NCI-H526 treated with DMSO at 0.1 percent for 48 hours (cell line): ENCODE measurements around the gene CYP2C9.
"Not testable (repeated sequence)": the region's sequence is repeated elsewhere in the genome, so short reads cannot be mapped to it uniquely, and the experiment has no call there.

ENCODE experiments used
- DNase-seq: peaks from one replicate; lab custom pipeline; 2025; lab: John Stamatoyannopoulos, UW

The CYP2C9 gene

GRCh38 chr10:94938383-94938782, at the start of gene CYP2C9:
Gene CYP2C9 (plus strand): TSS chr10:94938658. CDS start chr10:94938683, 25 bp downstream.
- DNase-seq, result no peak

DNA sequence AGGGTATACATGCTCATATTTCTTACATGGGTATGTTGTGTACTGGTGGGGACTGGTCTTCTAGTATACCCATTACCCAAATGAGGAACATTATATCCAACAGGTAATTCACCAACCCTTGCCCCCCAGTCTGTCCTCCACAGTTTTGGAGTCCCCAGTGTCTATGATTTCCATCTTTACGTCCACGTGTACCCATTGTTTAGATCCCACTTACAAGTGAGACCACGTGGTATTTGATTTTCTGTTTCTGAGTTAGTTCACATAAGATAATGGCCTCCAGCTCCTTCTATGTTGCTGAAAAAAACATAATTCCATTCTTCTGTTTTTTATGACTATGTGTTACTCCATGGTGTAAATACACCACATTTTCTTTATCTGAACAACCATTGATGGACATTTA, 49.3 kb upstream of the CYP2C9 start:
- no peak for DNase-seq

GRCh38 chr10:94890264-94891022, 48.0 kb upstream of the CYP2C9 start:
- DNase-seq, result no peak

- not testable (repeated sequence) for DNase-seq
Observed at GRCh38 chr10:94898414-94898813, 40.0 kb upstream of the CYP2C9 start.

DNA sequence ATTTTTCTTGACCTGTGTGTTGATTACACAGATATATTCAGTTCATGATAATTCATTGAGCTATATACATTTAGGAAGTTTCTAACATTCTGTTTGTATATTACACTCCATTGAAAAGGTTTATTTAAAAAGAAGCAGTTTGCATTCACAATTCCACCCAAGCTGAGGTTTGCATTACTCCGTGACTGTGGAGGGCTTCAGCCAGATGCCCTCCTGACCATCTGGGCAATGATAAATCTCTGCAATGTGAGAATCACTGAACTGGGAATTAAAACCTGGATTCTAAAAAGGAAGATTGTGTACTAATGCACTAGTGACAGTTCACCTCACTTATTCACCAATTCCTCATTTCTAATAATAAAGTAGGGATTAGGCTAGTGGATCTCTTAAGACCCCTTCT, 36.4 kb upstream of the CYP2C9 start:
- DNase-seq, result no peak

GRCh38 chr10:94902570-94902969, 35.9 kb upstream of the CYP2C9 start:
- DNase-seq, result no peak

DNA sequence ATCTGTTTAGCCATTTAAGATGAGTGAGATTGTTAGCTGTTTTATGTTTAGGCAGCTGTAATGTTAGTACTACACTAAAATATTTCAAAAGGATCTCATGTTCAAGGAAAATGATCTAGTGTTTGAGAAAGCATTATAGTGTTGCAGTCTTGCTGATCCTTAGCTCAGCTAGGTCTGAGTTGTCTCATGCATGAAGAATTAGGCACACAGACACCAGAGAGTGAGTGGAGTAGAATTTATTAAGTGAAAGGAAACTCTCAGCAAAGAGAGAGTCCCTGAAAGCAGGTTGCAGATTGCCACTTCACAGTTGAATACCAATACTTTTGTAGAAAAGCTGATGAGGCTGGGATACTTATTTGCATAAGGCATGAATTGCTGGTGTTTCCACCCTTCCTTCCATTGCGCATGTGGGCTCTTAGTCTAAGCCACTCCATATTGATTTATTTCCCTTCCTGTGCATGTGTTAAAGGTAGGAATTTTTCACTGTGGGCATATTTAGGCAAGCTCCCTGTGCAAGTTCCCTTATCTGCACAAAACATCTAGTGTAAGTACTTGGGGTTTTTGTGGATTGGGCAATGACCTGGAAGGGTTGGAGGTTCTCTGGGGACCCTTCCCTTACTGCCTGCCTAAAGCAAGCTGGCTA, 33.8 kb upstream of the CYP2C9 start:
- DNase-seq, result not testable (repeated sequence)

DNA sequence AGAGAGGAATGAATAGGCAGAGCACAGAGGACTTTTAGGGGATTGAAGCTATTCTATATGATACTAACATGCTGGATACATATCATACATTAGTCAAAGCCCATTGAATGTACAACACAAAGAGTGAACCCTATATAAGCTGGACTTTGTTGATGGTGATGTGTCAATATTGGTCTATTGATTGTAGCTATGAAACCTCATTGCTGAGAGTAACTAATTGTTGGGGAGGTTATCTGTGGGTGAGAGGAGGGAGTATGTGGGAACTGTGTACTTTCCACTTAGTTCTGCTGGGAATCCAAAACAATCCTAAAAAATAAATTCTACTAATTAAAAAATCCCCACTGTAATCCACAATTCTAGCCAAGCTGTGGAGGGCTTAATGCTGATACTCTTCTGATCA, 22.0 kb upstream of the CYP2C9 start:
- DNase-seq, result no peak

GRCh38 chr10:94936721-94937120, 1.7 kb upstream of the CYP2C9 start:
- DNase-seq, result no peak

DNA sequence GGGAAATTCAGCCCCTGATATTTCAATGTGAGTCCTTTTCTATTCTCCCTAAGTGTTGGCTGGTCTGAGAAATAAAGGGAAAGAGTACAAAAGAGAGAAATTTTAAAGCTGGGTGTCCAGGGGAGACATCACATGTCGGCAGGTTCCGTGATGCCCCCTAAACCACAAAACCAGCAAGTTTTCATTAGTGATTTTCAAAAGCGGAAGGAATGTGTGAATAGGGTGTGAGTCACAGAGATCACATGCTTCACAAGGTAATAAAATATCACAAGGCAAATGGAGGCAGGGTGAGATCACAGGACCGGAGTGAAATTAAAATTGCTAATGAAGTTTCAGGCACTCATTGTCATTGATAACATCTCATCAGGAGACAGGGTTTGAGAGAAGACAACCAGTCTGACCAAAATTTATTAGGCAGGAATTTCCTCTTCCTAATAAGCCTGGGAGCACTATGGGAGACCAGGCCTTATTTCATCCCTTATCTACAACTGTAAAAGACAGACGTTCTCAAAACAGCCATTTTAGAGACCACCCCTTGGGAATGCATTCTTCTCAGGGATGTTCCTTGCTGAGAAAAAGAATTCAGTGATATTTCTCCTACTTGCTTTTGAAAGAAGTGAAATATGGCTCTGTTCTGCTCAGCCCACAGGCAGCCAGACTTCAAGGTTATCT, 5.1 kb downstream of the CYP2C9 start:
- DNase-seq, result not testable (repeated sequence)

DNA sequence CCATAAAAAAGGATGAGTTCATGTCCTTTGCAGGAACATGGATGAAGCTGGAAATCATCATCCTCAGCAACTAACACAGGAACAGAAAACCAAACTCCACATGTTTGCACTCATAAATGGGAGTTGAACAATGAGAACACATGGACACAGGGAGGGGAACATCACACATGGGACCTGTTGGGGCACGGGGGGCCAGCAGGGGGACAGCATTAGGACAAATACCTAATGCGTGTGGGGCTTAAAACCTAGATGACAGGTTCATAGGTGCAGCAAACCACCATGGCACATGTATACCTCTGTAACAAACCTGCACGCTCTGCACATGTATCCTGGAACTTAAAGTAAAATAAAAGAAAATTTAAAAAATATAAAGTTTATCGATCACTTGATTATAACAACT, 7.7 kb downstream of the CYP2C9 start:
- DNase-seq, result not testable (repeated sequence)

- no peak for DNase-seq
Observed at GRCh38 chr10:94963901-94964300, 25.4 kb downstream of the CYP2C9 start.

GRCh38 chr10:94983555-94983954, 45.1 kb downstream of the CYP2C9 start:
- no peak for DNase-seq

DNA sequence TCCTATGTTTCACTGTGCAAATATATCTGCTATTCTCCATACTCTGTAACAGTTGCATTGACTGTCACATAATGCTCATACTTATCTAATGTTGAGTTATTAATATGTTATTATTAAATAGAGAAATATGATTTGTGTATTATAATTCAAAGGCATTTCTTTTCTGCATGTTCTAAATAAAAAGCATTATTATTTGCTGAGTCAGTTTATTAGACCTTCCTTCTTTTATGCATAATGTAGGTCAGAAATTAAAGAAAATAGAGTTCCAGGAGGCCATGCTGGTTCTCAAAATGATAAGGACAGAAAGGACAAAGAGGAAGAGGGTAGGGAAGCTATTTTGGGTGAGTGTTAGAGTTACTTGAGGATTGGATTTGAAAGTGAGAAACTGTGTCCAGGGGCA, 50.7 kb downstream of the CYP2C9 start:
- no peak for DNase-seq

DNA sequence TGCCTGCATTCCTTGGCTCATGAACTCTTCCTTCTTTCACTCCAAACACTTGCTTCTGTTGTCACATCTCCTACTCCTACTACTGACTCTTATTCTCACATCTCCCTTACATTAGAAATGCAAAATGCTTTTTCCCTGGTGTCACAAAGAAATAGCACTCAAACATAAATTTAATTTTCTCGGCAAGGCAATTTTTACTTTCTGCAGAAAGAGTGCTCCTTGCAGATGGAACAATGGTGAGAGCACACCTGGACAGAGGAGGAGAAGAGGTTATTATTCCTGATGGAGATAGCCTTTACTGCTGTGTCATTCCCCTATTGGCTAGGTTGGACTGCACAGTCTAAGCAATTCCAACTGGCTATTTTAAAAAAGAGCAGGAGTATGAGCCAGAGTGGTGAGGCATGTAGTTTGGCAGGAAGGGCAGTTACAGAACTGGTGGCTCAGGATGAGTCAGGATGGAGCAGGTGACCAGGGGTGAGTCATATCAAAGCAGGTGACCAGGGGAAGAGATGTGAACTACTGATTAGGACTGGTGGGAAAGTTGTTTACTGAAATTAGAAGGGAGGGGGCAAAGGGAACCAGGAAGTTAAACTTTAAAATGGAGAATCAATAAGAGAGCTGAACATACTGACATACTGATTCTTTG, 52.9 kb downstream of the CYP2C9 start:
- DNase-seq, result no peak

GRCh38 chr10:94992811-94993210, 54.4 kb downstream of the CYP2C9 start:
- no peak for DNase-seq

GRCh38 chr10:94997741-94998174, 59.3 kb downstream of the CYP2C9 start:
- no peak for DNase-seq

GRCh38 chr10:95026461-95026860, 88.0 kb downstream of the CYP2C9 start:
- no peak for DNase-seq

GRCh38 chr10:95031656-95032055, 93.2 kb downstream of the CYP2C9 start:
- no peak for DNase-seq

- no peak for DNase-seq
Observed at GRCh38 chr10:95034401-95034800, 95.9 kb downstream of the CYP2C9 start.

GRCh38 chr10:95035332-95036295, 97.2 kb downstream of the CYP2C9 start:
- DNase-seq, result no peak
